Diencephalon (tissue), 1 donor: ENCODE measurements around the gene ZFP3. TPM values are rescaled to one million over a fixed set of nuclear protein-coding genes. Genes with fewer than 3 reads are reported as not detected.

Experiments
- small RNA-seq: library from RNA; depleted of rRNA; stranded (forward); fragments of <200 nt; gene quantifications from one replicate; pipeline ENCODE3, GENCODE V24; 2014
- total RNA-seq: library from RNA; depleted of rRNA; stranded (reverse); fragments of >200 nt; gene quantifications from one replicate; pipeline ENCODE4 v1.2.3, GENCODE V29; 2014

Gene ZFP3
- 15.7 TPM for total RNA-seq

DNA sequence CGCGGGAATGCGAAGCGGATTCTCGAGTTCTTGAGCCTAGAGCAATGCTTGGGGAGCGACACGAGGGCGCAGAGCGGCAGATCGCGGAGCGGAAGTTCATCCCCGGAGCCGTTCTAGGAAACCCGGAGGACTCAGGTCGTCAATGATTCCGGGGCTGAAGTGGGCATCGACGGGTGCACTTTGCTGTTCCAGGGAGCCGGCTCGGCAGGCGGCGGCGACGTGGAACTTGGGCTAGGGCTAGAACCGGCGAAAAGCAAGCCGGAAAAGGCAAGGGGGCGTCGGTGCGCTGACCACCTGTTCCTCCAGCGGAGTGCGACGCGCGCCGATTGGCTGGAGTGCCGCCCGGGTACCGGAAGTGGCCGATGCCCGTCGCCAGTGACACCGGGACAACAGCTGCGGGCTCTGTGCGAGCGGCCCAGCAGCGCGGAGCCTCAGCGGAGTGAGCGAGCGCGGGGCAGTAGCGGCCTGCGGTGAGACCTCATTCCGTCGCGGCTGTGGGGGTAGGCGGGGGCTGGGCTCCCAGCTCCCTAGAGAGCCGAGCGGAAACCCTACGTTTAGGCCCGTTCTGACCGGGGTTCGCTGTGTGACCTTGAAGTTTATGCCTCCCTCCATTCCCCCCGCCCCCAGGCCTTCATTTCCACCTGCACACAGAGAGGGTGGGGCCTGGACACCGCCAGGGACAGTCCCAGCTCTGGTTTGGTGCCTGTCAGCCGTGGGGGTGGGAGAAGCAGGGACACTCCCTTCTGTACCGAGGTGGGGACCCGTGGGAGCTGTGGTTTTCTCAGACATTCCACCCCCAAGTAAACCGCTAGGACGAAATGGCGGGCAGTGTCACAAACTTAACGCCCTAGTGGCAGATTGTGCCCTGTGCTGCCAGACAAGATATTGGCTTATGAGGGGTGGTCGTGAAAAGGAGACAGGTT is at the start of gene ZFP3:
TSS of gene ZFP3 (plus strand) at position 362 of the 923 bp plus-strand sequence. CDS start 13,038 bp downstream, outside the sequence.

DNA sequence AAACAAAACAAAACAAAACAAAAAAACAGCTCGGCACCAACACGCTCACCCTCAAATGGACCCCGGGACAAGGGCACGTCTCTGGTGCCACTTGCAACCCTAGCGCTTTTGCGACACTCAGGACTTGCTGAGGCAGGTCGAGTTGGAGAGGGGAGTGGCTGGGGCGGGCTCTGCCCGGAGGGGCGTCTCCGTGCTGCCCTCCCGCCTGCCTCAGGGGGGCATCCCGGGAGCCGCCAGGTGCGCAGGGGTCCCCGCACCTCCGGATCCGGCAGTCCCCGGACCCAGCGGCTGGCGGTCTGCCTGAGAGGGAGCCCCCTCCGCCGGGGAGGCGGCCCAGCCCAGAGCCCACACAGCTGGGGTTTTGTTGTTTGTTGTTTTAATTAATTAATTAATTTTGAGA is 43.0 kb upstream of the ZFP3 start, which contains the start of gene SLC52A1:
TSS of gene SLC52A1 (minus strand) at position 112 of the 400 bp plus-strand sequence. CDS start 820 bp downstream, outside the sequence.

DNA sequence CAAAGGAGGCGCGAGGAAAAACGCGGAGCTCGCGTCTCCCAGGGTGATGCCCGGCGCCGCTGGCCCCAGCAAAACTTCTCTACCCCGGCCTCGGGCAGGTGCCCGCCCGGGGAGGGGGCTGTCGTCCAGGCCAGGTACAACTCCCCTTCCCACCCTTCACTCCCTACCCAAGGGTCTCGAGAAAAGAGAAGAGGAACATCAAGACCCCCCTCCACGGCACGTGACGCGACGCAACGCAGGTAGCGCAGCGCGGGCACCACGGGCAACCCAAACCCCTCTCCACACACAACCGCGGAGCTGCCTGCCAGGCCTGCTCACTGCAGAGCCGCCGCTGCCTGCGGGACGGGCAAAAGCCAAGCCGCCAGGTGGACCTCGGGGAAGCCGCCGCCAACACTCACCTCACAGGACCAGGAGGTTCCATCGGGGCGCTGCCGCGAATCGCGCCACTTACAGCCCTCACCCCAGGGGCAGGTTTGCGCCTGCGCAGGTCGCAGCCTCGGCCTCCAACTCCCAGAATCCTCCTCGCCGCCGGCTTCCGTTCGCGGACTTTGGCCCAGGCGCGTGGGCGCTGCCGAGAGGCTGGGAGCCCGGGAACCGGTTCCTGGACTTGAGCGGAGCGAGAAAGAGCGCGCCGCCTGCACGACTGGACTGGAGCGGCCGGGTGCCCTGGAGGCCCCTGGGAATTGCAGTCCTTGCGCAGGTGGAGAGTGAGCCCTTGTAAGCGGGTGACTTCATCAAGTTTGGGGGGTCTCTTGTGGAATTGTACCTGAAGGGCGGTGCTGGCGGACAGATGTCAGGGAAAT is 33.3 kb downstream of the ZFP3 start, which contains the start of gene ZNF232:
TSS of gene ZNF232 (minus strand) at position 477 of the 803 bp plus-strand sequence. CDS start at position 421, 56 bp downstream.

DNA sequence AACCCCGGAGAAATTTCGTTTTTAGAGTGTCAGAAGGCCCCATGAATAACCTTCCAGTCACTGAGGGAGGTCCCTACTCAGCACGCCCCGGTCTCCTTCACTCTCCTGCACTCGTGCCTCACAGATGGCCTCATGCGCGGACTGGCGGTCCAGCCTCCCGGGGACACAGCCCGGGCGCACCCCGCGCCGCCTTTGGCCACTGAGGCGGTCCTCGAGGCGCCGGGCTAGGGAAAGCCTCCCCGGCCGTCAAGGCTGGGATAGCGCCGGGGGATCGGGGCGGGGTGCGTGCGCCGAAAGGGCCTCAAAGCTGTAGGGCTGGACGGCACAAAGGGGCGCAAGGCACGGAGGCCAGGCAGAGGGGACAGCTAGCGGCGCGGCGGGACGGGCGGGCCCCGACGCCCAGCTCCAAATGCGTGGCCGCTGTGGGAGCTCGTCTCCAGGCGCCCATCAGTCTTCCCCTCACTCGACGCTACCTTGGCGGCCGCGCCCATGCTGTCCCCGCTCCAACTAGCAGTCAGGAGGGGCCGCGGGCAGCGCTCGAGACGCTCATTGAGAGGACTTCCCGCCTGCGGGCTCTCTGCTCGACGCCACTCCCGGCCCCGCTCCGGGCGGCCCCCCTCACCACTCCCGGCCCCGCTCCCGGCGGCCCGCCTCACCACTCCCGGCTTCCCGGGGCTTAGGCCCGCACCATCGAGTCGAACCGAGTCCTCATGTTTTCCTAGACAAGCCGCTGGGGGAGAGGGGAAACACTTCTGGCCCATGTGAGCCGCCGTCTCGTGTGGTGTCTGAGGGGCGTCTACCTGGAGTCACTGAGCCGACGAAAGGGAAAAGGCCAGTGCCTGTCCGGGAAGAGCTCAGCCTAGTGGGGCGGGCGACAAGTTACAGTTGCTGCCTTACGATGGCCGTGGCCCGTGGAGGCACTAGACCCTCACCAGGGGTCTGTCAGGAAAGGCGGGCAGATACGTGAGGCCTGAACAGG is 37.7 kb downstream of the ZFP3 start, which contains the start of gene USP6:
TSS of gene USP6 (plus strand) at position 360 of the 979 bp plus-strand sequence. CDS start 14,336 bp downstream, outside the sequence.

Small RNA genes within 50 kb of the gene (small RNA-seq; reads per million reads assigned to genes)
- not detected for gene AC012146.4

Other genes with a start within 250 kb of the ZFP3 start
- 29.3 TPM for gene MINK1, start 245.1 kb upstream of the ZFP3 start, total RNA-seq
- 3.0 TPM for gene C17orf107, start 178.9 kb upstream of the ZFP3 start, total RNA-seq
- 0.46 TPM for gene CHRNE, start 175.4 kb upstream of the ZFP3 start, total RNA-seq
- gene GP1BA, start 146.2 kb upstream of the ZFP3 start, total RNA-seq, result not detected
- gene SLC25A11, start 138.4 kb upstream of the ZFP3 start, total RNA-seq, result 51.2 TPM
- 25.8 TPM for gene RNF167, start 138.2 kb upstream of the ZFP3 start, total RNA-seq
- gene PFN1, start 129.9 kb upstream of the ZFP3 start, total RNA-seq, result 78.0 TPM
- 1.8 TPM for gene ENO3, start 127.3 kb upstream of the ZFP3 start, total RNA-seq
- gene SPAG7, start 110.7 kb upstream of the ZFP3 start, total RNA-seq, result 40.4 TPM
- 11.8 TPM for gene CAMTA2, start 90.8 kb upstream of the ZFP3 start, total RNA-seq
- 0.69 TPM for gene INCA1, start 80.9 kb upstream of the ZFP3 start, total RNA-seq
- gene KIF1C, start 80.5 kb upstream of the ZFP3 start, total RNA-seq, result 13.8 TPM
- gene SLC52A1, start 43.0 kb upstream of the ZFP3 start, total RNA-seq, result not detected
- gene ZNF232, start 33.4 kb downstream of the ZFP3 start, total RNA-seq, result 14.3 TPM
- 0.23 TPM for gene USP6, start 37.6 kb downstream of the ZFP3 start, total RNA-seq
- gene ZNF594, start 113.4 kb downstream of the ZFP3 start, total RNA-seq, result 27.7 TPM
- 0.46 TPM for gene SCIMP, start 156.4 kb downstream of the ZFP3 start, total RNA-seq
- 122 TPM for gene RABEP1, start 203.8 kb downstream of the ZFP3 start, total RNA-seq